CD8-positive, alpha-beta memory T cell (primary cell): ENCODE measurements around the gene SYNDIG1L. TPM values are rescaled to one million over a fixed set of nuclear protein-coding genes. Genes with fewer than 3 reads are reported as not detected.
A peak's percentile ranks its signal among the peaks of the same experiment; 100 is the strongest.
"Not testable (repeated sequence)": the region's sequence is repeated elsewhere in the genome, so short reads cannot be mapped to it uniquely, and the experiment has no call there.

Source experiments
- CTCF ChIA-PET: fragments of 350-600 bp; sonication (Branson Sonifier 250); formaldehyde crosslinking; loops from one replicate; lab custom pipeline; 2021; ENCODE audit warnings: antibody characterized with exemption; lab: Charles Lee
- POLR2A ChIA-PET: fragments of 350-600 bp; sonication (Branson Sonifier 250); formaldehyde crosslinking; loops from one replicate; lab custom pipeline; 2021; ENCODE audit warnings: antibody characterized with exemption; lab: Charles Lee
- DNase-seq, 5 donors: peaks; one replicate each; pipeline versions ENCODE4 v3.0.0 to v3.0.0-alpha.2; 2020 to 2022; ENCODE audit warnings: mixed read lengths in 1 of 5
- H3K27ac ChIP-seq: one replicate; pipeline ENCODE4 v1.7.0; 2013; ENCODE audit warnings: low read depth, mild to moderate bottlenecking, low read length, moderate library complexity
- H3K27me3 ChIP-seq: 2 replicates; pipeline ENCODE4 v1.7.0; 2013; ENCODE audit warnings: low read length, mild to moderate bottlenecking; ENCODE audit not compliant: insufficient read depth, poor library complexity, severe bottlenecking
- H3K36me3 ChIP-seq: 2 replicates; pipeline ENCODE4 v1.7.0; 2013; ENCODE audit warnings: mild to moderate bottlenecking, low read length, moderate library complexity; ENCODE audit not compliant: insufficient read depth
- H3K4me1 ChIP-seq: 2 replicates; pipeline ENCODE4 v1.7.0; 2013; ENCODE audit warnings: mild to moderate bottlenecking, low read length, moderate library complexity; ENCODE audit not compliant: insufficient read depth
- H3K4me3 ChIP-seq: 2 replicates; pipeline ENCODE4 v1.7.0; 2013; ENCODE audit warnings: mild to moderate bottlenecking, low read length
- H3K9me3 ChIP-seq: 2 replicates; pipeline ENCODE4 v1.7.0; 2013; ENCODE audit warnings: mild to moderate bottlenecking, low read length
- H3K27ac Mint-ChIP-seq, 8 donors: one replicate each; pipeline ENCODE4 v1.8.0; 2020 to 2021; ENCODE audit warnings: mixed read lengths in 8 of 8, mild to moderate bottlenecking in 6 of 8, inconsistent platforms in 3 of 8, moderate library complexity in 3 of 8
- H3K27me3 Mint-ChIP-seq, 2 donors: one replicate each; pipeline ENCODE4 v1.8.0; 2020 to 2021; ENCODE audit warnings: mixed read lengths in 2 of 2, mild to moderate bottlenecking in 1 of 2, moderate library complexity in 1 of 2
- H3K36me3 Mint-ChIP-seq, 3 donors: one replicate each; pipeline ENCODE4 v1.8.0; 2020 to 2021; ENCODE audit warnings: mixed read lengths in 3 of 3, inconsistent platforms in 1 of 3, mild to moderate bottlenecking in 1 of 3
- H3K4me1 Mint-ChIP-seq, 3 donors: one replicate each; pipeline ENCODE4 v1.8.0; 2020 to 2021; ENCODE audit warnings: mixed read lengths in 3 of 3, inconsistent platforms in 1 of 3, mild to moderate bottlenecking in 1 of 3
- H3K4me3 Mint-ChIP-seq, 7 donors: one replicate each; pipeline ENCODE4 v1.8.0; 2020 to 2021; ENCODE audit warnings: mixed read lengths in 7 of 7, mild to moderate bottlenecking in 6 of 7, moderate library complexity in 4 of 7, inconsistent platforms in 2 of 7
- H3K9me3 Mint-ChIP-seq, 5 donors: one replicate each; pipeline ENCODE4 v1.8.0; 2020 to 2022; ENCODE audit warnings: mixed read lengths in 5 of 5, mild to moderate bottlenecking in 3 of 5, moderate library complexity in 2 of 5, inconsistent platforms in 1 of 5
- polyA plus RNA-seq: library from polyadenylated mRNA; unstranded; fragments of 300-500 nt; fragmentation: Illumina TruSeq; gene quantifications from one replicate; pipeline ENCODE4 v1.2.3, GENCODE V29; 2021
- total RNA-seq, 2 experiments: library from RNA; stranded (reverse); gene quantifications; one replicate each; pipeline ENCODE4 v1.2.3, GENCODE V29; 2021

SYNDIG1L gene
- total and polyA plus RNA-seq, 3 experiments from 2014 or later: not detected

DNA sequence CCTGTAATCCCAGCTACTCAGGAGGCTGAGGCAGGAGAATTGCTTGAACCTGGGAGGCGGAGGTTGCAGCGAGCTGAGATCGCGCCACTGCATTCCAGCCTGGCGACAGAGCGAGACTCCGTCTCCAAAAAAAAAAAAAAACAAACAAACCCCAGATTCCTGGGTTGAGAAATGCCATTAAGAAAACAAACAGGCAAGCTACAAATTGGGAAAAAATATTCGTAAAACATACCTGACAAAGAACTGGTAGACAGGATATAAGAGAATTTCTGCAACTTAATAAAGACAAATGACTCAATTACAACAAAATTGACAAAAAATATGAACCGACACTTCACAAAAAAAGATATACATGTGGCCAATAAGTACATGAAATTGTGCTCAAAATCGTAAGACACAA is 44.4 kb downstream of the SYNDIG1L start:
- CTCF ChIA-PET, H3K4me3 ChIP-seq, H3K4me3 Mint-ChIP-seq, H3K27ac ChIP-seq, DNase-seq, H3K9me3 Mint-ChIP-seq, H3K27me3 ChIP-seq, POLR2A ChIA-PET, H3K36me3 Mint-ChIP-seq, H3K9me3 ChIP-seq, H3K4me1 Mint-ChIP-seq, H3K4me1 ChIP-seq, H3K36me3 ChIP-seq: not testable (repeated sequence)
- Mint-ChIP-seq H3K27me3 (peaks cover 5 to 10% of the 10 kb centered on the region in 2 donors), H3K27ac (peak overlapping the region in 2 of 8 donors; percentile 58 to 77)

DNA sequence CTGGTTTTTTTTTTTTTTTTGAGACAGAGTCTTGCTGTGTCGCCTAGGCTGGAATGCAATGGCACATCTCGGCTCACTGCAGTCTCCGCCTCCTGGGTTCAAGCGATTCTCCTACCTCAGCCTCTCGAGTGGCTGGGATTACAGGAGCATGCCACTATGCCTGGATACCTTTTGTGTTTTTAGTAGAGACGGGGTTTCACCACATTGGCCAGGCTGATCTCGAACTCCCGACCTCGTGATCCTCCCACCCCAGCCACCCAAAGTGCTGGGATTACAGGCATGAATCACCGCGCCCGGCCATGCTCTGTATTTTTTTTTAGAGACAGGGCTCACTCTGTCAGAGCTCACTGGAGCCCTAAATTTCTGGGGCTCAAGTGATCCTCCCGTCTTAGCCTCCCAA is 45.2 kb downstream of the SYNDIG1L start:
- H3K4me1 Mint-ChIP-seq: no peaks in the 10 kb centered on the region
- no peak overlapping the region for H3K4me3 Mint-ChIP-seq
- no peaks in the 10 kb centered on the region for H3K27me3 ChIP-seq
- peaks cover 8 to 11% of the 10 kb centered on the region in 2 donors for H3K27me3 Mint-ChIP-seq
- ChIA-PET POLR2A (no interaction called here), CTCF (interaction anchor here (1.1 kb wide), 1 partner anchor 10 kb away, joined by 4 read pairs; no protein-coding TSS in a partner anchor)
- no peaks in the 10 kb centered on the region for H3K9me3 ChIP-seq
- no peak overlapping the region for H3K4me3 ChIP-seq
- no peaks in the 10 kb centered on the region for H3K36me3 ChIP-seq
- H3K36me3 Mint-ChIP-seq: no peaks in the 10 kb centered on the region
- no peak overlapping the region for H3K27ac Mint-ChIP-seq
- no peak overlapping the region for H3K27ac ChIP-seq
- H3K9me3 Mint-ChIP-seq: no peaks in the 10 kb centered on the region
- H3K4me1 ChIP-seq: no peaks in the 10 kb centered on the region
- DNase-seq: no peak

GRCh38 chr14:74380172-74380571 is 45.8 kb downstream of the SYNDIG1L start:
- H3K4me1 Mint-ChIP-seq: no peaks in the 10 kb centered on the region
- Histone ChIP-seq H3K9me3 (no peaks in the 10 kb centered on the region), H3K4me1 (no peaks in the 10 kb centered on the region), H3K27me3 (no peaks in the 10 kb centered on the region), H3K4me3 (no peak overlapping the region), H3K36me3 (no peaks in the 10 kb centered on the region), H3K27ac (no peak overlapping the region)
- H3K36me3 Mint-ChIP-seq: no peaks in the 10 kb centered on the region
- ChIA-PET CTCF (interaction anchor here (1.1 kb wide), 1 partner anchor 9 kb away, joined by 4 read pairs; no protein-coding TSS in a partner anchor), POLR2A (no interaction called here)
- H3K9me3 Mint-ChIP-seq: no peaks in the 10 kb centered on the region
- no peak for DNase-seq
- H3K27ac Mint-ChIP-seq: no peak overlapping the region
- H3K4me3 Mint-ChIP-seq: no peak overlapping the region
- H3K27me3 Mint-ChIP-seq: peaks cover 9 to 15% of the 10 kb centered on the region in 2 donors

- H3K4me3 ChIP-seq: no peak overlapping the region
- no peak overlapping the region for H3K4me3 Mint-ChIP-seq
- no peaks in the 10 kb centered on the region for H3K9me3 ChIP-seq
- no peaks in the 10 kb centered on the region for H3K27me3 ChIP-seq
- no peak for DNase-seq
- no peak overlapping the region for H3K27ac ChIP-seq
- H3K9me3 Mint-ChIP-seq: no peaks in the 10 kb centered on the region
- ChIA-PET POLR2A (no interaction called here), CTCF (no interaction called here)
- no peaks in the 10 kb centered on the region for H3K4me1 Mint-ChIP-seq
- H3K36me3 ChIP-seq: no peaks in the 10 kb centered on the region
- no peaks in the 10 kb centered on the region for H3K4me1 ChIP-seq
- no peaks in the 10 kb centered on the region for H3K36me3 Mint-ChIP-seq
- peaks cover 4 to 20% of the 10 kb centered on the region in 2 donors for H3K27me3 Mint-ChIP-seq
- no peak overlapping the region for H3K27ac Mint-ChIP-seq
These were observed 47.9 kb downstream of the SYNDIG1L start for GRCh38 chr14:74377976-74378690.

DNA sequence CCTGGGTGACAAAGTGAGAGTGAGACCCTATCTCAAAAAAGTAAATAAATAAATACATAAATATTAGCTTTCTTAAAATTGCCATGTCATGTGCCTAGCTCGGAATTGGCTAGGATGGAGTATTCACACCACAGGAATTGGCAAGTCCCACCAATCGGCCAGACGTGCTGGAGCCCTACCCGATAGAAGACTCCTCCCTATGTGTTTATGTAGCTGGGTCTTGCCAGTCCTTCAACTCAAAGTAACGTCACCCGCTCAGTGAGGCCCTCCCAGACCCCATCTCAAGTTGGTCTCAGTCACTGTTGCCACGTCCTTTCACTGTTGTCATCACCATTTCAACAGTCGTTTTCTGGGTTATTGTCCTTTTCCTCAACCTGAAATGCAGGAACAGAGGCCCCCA is 57.6 kb downstream of the SYNDIG1L start:
- CTCF ChIA-PET: no interaction called here
- Mint-ChIP-seq H3K27me3 (peaks cover 4 to 33% of the 10 kb centered on the region in 2 donors), H3K9me3 (no peaks in the 10 kb centered on the region), H3K27ac (no peak overlapping the region), H3K4me3 (no peak overlapping the region), H3K36me3 (no peaks in the 10 kb centered on the region), H3K4me1 (no peaks in the 10 kb centered on the region)
- Histone ChIP-seq H3K27me3 (no peaks in the 10 kb centered on the region), H3K4me1 (no peaks in the 10 kb centered on the region), H3K4me3 (no peak overlapping the region), H3K27ac (no peak overlapping the region), H3K9me3 (no peaks in the 10 kb centered on the region), H3K36me3 (no peaks in the 10 kb centered on the region)
- POLR2A ChIA-PET: no interaction called here
- no peak for DNase-seq

DNA sequence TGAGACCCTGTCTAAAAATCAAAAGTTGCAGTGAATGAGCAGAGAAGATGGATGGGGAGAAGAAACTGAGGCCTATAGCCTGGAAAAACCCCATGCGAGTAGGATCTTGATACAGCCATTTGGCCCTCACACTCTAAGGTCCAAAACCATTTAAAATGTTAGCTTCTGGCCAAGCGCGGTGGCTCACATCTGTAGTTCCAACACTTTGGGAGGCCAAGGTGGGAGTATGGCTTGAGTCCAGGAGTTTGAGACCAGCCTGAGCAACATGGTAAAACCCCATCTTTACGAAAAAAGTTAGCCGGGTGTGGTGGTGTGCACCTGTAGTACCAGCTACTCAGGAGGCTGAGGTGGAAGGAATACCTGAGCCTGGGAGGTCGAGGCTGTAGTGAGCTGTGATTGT is 58.0 kb downstream of the SYNDIG1L start:
- no peaks in the 10 kb centered on the region for H3K27me3 ChIP-seq
- no peaks in the 10 kb centered on the region for H3K36me3 Mint-ChIP-seq
- ChIA-PET POLR2A (no interaction called here), CTCF (interaction anchor here (1.4 kb wide), 1 partner anchor 50 kb away, joined by 3 read pairs; no protein-coding TSS in a partner anchor)
- no peaks in the 10 kb centered on the region for H3K4me1 Mint-ChIP-seq
- H3K4me1 ChIP-seq: no peaks in the 10 kb centered on the region
- no peak overlapping the region for H3K27ac ChIP-seq
- H3K9me3 Mint-ChIP-seq: no peaks in the 10 kb centered on the region
- H3K27ac Mint-ChIP-seq: no peak overlapping the region
- H3K9me3 ChIP-seq: no peaks in the 10 kb centered on the region
- H3K27me3 Mint-ChIP-seq: peaks cover 4 to 33% of the 10 kb centered on the region in 2 donors
- no peak overlapping the region for H3K4me3 Mint-ChIP-seq
- no peak overlapping the region for H3K4me3 ChIP-seq
- H3K36me3 ChIP-seq: no peaks in the 10 kb centered on the region
- DNase-seq: no peak

DNA sequence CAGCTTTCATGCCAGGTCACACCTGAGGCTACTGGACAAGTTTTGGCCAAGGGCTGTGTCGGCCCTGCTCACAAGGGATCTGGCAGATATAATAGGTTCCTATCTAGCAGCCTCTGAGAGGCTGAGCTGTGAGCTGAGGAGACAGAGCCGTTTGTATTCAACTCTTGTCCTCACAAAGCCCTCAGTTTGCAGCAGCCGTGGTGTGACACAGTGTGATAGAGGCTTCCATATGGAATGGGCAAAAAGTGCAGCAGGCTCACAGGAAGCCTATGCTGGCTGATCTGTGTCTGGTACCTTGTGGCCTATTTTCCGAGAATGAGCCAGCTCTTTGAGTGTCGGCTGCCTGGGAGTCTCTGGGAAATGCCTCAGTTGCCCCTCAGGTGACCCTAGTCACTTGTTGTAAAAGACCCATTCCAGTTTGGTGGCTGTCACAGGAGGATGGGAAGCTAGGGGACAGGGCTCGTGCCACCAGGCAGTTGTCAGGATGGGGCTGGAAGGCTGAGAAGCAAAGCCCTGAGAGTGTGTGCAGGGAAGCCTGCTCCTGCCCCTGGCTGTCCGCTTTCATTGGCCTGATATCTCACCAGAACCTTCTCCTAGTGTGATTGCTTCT is 61.6 kb downstream of the SYNDIG1L start:
- CTCF ChIA-PET: no interaction called here
- H3K27me3 ChIP-seq: no peaks in the 10 kb centered on the region
- H3K27ac Mint-ChIP-seq: no peak overlapping the region
- H3K9me3 Mint-ChIP-seq: no peaks in the 10 kb centered on the region
- H3K4me1 Mint-ChIP-seq: no peaks in the 10 kb centered on the region
- no peaks in the 10 kb centered on the region for H3K36me3 Mint-ChIP-seq
- peaks cover 5 to 21% of the 10 kb centered on the region in 2 donors for H3K27me3 Mint-ChIP-seq
- no peaks in the 10 kb centered on the region for H3K4me1 ChIP-seq
- H3K9me3 ChIP-seq: no peaks in the 10 kb centered on the region
- H3K36me3 ChIP-seq: no peaks in the 10 kb centered on the region
- no peak for DNase-seq
- H3K4me3 Mint-ChIP-seq: no peak overlapping the region
- no peak overlapping the region for H3K27ac ChIP-seq
- POLR2A ChIA-PET: no interaction called here
- H3K4me3 ChIP-seq: no peak overlapping the region

- Mint-ChIP-seq H3K27me3 (peaks cover 5 to 17% of the 10 kb centered on the region in 2 donors), H3K4me1 (no peaks in the 10 kb centered on the region), H3K36me3 (no peaks in the 10 kb centered on the region), H3K9me3 (no peaks in the 10 kb centered on the region), H3K27ac (no peak overlapping the region), H3K4me3 (no peak overlapping the region)
- H3K4me3 ChIP-seq: no peak overlapping the region
- POLR2A ChIA-PET: no interaction called here
- no peaks in the 10 kb centered on the region for H3K27me3 ChIP-seq
- no peaks in the 10 kb centered on the region for H3K9me3 ChIP-seq
- H3K36me3 ChIP-seq: no peaks in the 10 kb centered on the region
- CTCF ChIA-PET: interaction anchor here (0.9 kb wide), 1 partner anchor 130 kb away, joined by 3 read pairs; the partner anchor contains the start of gene NPC2
- no peaks in the 10 kb centered on the region for H3K4me1 ChIP-seq
- peak; percentile 41 to 75 (median 45) for DNase-seq
- H3K27ac ChIP-seq: no peak overlapping the region
These were observed 63.6 kb downstream of the SYNDIG1L start for GRCh38 chr14:74362361-74362915.
